ENCODE measurements around the gene AGBL1.

- TF ChIP-seq REST (IDR thresholded peaks at IDR 0.05; ENCODE audit: insufficient read depth in 1 of 2, low read depth in 2 of 2, low read length in 2 of 2) (no peak), SIN3A (IDR thresholded peaks at IDR 0.05; ENCODE audit: borderline replicate concordance, insufficient read depth, low read length) (no peak), POLR2AphosphoS5 (IDR thresholded peaks at IDR 0.05; ENCODE audit: low read depth, low read length) (no peak), TAF1 (IDR thresholded peaks at IDR 0.05; ENCODE audit: borderline replicate concordance, insufficient read depth, low read length) (no peak), FOXP2 (optimal IDR thresholded peaks at IDR 0.05; ENCODE audit: borderline replicate concordance, extremely low read depth, extremely low read length, insufficient read depth) (no peak)
Observed at GRCh38 chr15:86329311-86330013, 249.8 kb downstream of the AGBL1 start.

Measured in PFSK-1 (cell line).